Suppressor macrophage treated with lipopolysaccharide for 4 hours (primary cell): ENCODE data around the gene DOCK4.

Experiments
- DNase-seq: peaks from one replicate; pipeline ENCODE4 v3.0.0-alpha.2; 2020

Gene DOCK4

DNA sequence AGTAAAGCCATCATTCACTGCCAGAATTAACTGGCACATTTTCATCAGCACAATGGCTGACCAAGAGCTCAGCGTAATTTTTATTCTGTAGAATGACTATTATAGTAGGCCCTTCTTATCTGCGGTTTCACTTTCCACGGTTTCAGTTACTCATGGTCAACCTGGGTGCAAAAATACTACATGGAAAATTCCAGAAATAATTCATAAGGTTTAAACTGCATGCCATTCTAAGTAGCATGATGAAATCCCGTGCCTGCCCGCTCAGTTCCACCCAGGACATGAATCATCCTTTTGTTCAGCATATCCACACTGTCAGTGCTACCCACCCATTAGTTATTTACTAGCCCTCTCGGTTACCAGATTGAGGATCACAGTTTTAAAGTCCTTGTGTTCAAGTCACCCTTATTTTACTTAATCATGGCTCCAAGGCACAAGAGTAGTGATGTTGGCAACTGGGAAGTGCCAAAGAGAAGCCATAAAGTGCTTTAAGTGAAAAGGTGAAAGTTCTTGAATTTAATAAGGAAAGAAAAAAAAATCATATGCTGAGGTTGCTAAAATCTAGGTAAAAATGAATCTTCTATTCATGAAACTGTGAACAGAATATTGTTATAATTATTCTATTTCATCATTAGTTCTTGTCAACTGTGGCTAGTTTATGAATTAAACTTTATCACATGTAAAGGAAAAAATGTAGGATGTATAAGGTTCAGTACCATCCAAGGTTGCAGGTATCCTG is 204.9 kb downstream of the DOCK4 start:
- peak; percentile 91 for DNase-seq

GRCh38 chr7:111998326-111998725 is 207.9 kb downstream of the DOCK4 start:
- no peak for DNase-seq

- DNase-seq = peak; percentile 54
Observed at GRCh38 chr7:111997546-111997945, 208.7 kb downstream of the DOCK4 start.

GRCh38 chr7:111992601-111993000 is 213.6 kb downstream of the DOCK4 start:
- DNase-seq = no peak

DNA sequence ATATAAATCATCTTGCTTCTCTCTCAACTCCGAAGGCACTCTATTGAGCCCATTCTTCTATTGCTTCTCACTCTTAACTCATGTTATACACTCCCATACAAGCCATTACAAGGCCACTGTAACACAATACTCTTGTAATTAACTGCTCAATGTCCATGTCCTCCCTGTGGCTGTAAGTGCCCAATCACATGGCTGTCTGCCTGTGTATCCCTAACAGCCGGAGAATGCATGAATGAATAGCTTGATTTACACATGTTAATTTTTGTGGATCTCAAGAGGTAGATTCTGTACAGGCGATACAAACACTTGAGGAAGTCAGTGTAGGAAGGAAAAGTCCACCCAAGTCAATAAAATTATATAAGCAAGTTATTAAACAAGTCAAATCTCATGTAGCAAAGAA is 215.6 kb downstream of the DOCK4 start:
- no peak for DNase-seq

- no peak for DNase-seq
Observed at GRCh38 chr7:111987886-111988285, 218.3 kb downstream of the DOCK4 start.

- peak; percentile 86 for DNase-seq
Observed at GRCh38 chr7:111987115-111987826, 218.9 kb downstream of the DOCK4 start.

GRCh38 chr7:111986601-111987000 is 219.6 kb downstream of the DOCK4 start:
- DNase-seq = no peak

- DNase-seq = peak; percentile 36
Observed at GRCh38 chr7:111985798-111986197, 220.4 kb downstream of the DOCK4 start.

GRCh38 chr7:111982804-111983203 is 223.4 kb downstream of the DOCK4 start:
- no peak for DNase-seq

GRCh38 chr7:111982133-111982532 is 224.1 kb downstream of the DOCK4 start:
- no peak for DNase-seq

GRCh38 chr7:111980725-111981124 is 225.5 kb downstream of the DOCK4 start:
- no peak for DNase-seq

- DNase-seq = no peak
Observed at GRCh38 chr7:111975346-111975745, 230.9 kb downstream of the DOCK4 start.

GRCh38 chr7:111960984-111961383 is 245.2 kb downstream of the DOCK4 start:
- DNase-seq = peak; percentile 21

GRCh38 chr7:111958896-111959295 is 247.3 kb downstream of the DOCK4 start:
- DNase-seq = no peak

GRCh38 chr7:111958431-111958830 is 247.8 kb downstream of the DOCK4 start:
- DNase-seq = peak; percentile 41

GRCh38 chr7:111955616-111956015 is 250.6 kb downstream of the DOCK4 start:
- no peak for DNase-seq

DNA sequence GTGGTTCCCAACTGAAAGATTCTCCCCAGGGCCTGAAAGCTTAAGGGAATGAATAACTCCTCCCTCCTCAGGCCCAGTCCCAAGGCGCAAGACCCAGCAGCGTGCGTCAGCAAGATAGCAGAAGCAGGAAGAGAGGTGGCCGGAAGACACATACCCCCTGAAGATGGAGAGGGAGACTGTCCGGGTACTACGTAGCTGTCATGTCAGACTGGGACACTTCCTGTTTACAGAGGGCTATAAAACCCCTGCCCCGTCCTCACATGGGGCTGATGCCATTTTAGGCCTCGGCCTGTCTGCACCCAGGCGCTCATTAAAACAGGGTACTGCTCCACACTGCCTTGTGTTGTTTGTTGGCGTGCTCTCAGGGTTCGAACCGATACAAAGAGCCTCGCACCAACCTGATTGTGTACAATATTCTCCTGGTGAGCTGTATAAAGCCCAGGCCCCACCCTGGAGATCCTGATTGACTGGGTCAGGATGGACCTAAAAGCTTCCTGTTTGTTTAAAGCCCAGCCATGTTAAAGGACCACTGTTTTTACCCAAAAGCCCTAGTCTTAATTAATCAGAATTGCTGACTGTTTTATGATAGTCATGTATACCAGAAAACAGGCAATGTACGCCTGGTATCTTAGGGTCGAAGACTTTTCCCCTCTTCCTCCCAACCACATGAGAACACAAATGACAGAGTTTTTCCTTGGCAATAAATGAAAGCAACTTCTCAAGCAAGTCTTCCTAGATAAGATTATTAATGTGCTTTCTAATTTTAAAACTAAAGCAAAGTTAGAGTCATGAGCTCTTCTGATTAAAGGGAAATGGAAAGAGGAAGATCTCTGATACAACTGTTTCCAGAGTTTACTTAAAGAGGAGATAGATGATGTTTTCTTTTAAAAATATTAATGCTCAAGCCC is 251.5 kb downstream of the DOCK4 start:
- peak; percentile 44 for DNase-seq

- no peak for DNase-seq
Observed at GRCh38 chr7:111954056-111954455, 252.1 kb downstream of the DOCK4 start.

GRCh38 chr7:111953611-111954010 is 252.6 kb downstream of the DOCK4 start:
- peak; percentile 22 for DNase-seq

DNA sequence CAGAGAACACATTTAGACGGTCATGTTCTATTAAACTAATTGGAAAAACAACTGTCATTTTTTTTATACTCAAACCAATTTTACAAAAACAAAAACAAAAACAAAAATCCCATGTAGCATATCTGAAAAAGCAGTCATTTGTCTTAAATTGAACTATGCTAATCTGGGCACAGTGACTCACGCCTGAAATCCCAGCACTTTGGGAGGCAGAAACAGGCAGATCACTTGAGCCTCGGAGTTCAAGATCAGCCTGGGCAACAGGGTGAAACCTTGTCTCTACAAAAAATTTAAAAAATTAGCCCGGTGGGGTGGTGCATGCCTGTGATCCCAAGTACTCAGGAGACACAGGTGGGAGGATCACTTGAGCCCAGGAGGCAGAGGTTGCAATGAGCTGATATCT is 253.4 kb downstream of the DOCK4 start:
- DNase-seq = no peak

DNA sequence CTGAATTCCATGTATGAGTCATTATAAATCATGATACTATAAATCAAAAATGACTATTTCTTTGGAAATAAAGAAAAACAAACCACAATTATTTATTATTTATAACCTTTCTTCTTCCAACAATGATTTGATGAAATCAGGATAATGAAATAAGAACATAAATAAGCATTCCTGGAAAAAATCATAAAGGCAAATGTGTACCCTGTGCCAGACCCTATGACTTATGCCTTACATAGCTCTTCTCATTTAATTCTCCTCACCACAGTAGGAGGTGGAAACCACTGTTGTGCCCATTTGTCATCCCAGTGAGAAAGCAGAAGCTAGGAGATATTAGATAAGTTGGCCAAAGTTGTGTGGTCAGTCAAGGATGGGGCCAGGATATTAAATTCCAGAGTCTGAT is 255.1 kb downstream of the DOCK4 start:
- DNase-seq = peak; percentile 12

- no peak for DNase-seq
Observed at GRCh38 chr7:111942450-111943081, 263.6 kb downstream of the DOCK4 start.
